H1 (cell line): Measurements from ENCODE around the gene C20orf144.

Source experiments
- CEBPB ChIP-seq: IDR thresholded peaks from 2 replicates; pipeline ENCODE4 v1.6.1; 2012; ENCODE audit warnings: low read depth, low read length
- CTCF ChIP-seq, 3 experiments: IDR thresholded peaks; 1 replicate in 2 of 3; 2 replicates in 1 of 3; pipeline versions ENCODE4 v1.5.1 to v1.6.1; 2011; ENCODE audit warnings: low read length in 3 of 3, mild to moderate bottlenecking in 3 of 3, inconsistent platforms in 2 of 3, low read depth in 1 of 3, moderate library complexity in 1 of 3; ENCODE audit not compliant: insufficient read depth in 1 of 3; ENCODE audit errors: control extremely low read depth in 1 of 3

- TF ChIP-seq CTCF (IDR thresholded peaks at IDR 0.05; ENCODE audit: control extremely low read depth in 1 of 3, insufficient read depth in 1 of 3, low read depth in 1 of 3, low read length in 3 of 3) (no peak), CEBPB (no peak)
Observed at GRCh38 chr20:33663161-33664084, 1.3 kb downstream of the C20orf144 start.
